Tongue (tissue), 3 donors: ENCODE measurements around the gene TGFB1. TPM values are rescaled to one million over a fixed set of nuclear protein-coding genes. Genes with fewer than 3 reads are reported as not detected.
"Not testable (repeated sequence)": the region's sequence is repeated elsewhere in the genome, so short reads cannot be mapped to it uniquely, and the experiment has no call there.

Experiments used
- DNase-seq: peaks from one replicate; pipeline ENCODE4 v3.0.0-alpha.2; 2015
- small RNA-seq: library from RNA; depleted of rRNA; stranded (forward); fragments of <200 nt; gene quantifications from one replicate; pipeline ENCODE3, GENCODE V24; 2014; ENCODE audit warnings: low replicate concordance
- total RNA-seq: library from RNA; depleted of rRNA; stranded (reverse); fragments of >200 nt; gene quantifications from one replicate; pipeline ENCODE4 v1.2.3, GENCODE V29; 2014

The TGFB1 gene
- total RNA-seq, 1 donor from 2014 or later = 12.2 TPM

- DNase-seq = peak; percentile 50
These were observed 53.2 kb downstream of the TGFB1 start for GRCh38 chr19:41300555-41300954.

GRCh38 chr19:41299755-41300089, 54.0 kb downstream of the TGFB1 start:
- DNase-seq = peak; percentile 94

DNA sequence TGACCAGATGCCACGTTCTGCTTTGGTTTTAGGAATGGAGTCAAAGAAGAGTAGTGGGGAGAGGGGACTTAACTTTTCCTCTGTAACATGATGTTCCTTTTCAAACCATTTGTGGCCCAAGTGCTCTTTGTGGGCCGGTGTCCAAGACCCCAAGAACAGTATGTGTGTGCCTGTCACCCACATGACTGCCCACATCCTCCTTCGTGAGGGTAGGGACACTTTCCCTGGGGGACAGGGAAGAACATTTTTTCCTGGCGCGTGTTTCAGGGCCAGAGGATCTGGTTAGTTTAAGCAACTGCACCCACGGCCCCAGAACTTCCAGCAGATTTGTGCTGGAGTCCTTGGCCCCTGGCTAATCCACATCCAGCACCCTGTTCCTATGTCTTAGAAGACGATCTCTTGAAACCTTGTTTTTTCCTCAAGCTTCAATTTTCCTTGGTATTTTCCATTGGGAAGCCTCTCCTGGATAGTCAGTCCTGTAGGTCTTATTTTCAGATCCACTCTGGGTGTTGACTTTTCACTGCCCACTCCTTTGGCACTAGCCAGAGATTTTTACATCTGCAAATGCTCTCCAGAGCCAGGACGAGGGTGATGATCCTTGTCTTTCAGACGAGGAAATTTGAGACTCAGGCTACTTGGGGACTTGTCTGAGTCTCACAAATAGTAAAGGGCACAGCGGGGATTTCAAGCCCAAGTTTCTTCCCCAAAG, 54.5 kb downstream of the TGFB1 start:
- peak; percentile 46 for DNase-seq

DNA sequence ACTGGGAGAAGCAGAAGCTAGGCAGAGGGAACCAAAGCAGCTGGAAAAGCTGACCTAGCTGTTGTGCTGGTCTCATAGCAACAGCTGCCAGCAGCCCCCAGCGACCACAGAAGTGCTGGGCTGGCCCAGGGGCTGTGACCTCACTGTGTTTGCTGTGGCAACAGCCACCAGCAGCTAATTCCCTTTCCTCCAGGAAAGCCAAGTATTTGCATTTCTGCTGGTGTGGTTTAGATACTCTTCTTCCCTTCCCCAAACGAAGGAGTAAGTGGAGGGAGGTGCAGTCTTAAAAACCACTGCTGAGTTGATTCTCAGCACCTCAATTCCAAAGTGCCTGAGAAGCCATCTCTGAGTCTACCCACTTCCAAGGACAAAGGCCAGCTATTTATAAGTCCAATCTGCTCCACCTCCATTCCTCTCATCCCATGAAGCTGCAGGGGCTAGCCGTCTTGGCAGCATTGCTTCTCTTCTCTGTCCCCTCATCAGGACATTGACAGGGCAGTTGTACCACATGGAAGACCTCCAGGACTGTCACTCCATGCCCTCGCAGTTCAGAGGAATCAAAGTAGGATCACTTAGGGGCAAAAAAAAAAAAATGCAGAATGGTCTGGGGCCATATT, 55.3 kb downstream of the TGFB1 start:
- DNase-seq = peak; percentile 95

DNA sequence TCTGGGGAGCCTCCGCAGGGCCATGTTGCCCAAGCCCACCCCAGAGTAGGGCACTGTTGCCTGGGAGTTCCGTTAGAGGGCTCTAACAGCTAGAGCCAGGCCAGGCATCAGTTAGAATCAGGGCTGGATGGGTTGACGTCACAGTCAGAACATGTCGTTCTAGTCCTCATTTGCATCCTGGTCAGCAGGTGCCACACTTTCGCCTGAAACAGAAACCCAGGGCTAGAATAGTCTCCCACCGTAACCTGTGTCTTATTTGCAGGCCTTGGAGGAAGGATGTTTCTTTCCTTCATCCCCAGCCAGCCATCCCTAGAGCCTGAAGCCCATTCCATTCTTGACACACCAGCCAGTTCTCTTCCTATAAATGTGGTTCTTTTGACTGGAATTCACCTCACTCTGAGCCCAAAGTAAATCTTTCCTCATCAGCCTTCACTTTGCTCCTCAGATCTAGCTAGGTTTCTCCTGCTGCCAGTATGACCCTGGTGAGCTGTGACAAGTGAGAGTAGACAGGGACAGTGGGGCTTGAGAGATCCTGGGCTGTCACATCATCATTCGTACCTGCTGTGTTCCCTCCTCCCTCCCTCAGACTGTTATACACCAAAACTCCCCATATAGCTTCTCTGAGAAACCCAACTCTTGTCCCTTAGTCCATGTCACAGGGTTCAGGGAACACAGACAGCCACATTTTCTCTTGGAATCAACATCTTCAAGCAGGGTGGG, 55.9 kb downstream of the TGFB1 start:
- DNase-seq = peak; percentile 35

DNA sequence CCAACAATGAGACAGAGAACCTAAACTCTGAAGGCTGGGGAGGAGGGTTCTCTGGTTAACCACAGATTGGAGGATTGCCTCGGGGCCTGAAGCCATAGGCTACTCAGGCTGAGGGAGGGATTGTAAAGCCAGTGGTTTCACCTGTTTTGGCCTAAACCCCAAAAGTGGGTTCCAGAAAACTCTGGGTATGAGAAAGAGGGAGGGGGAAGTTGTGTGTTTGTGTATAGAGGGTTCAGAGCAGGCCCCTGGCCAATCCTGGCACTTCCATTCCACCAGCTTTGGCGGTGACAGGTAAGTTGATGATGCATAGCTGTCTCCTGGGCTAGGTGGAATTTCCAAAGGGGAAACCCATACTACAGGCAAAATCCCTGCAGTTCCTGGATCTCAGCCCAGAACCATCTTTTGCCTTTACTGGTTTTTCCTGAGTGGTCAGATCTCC, 57.3 kb downstream of the TGFB1 start:
- DNase-seq = no peak

- no peak for DNase-seq
These were observed 58.2 kb downstream of the TGFB1 start for GRCh38 chr19:41295499-41295898.

- DNase-seq = no peak
These were observed 59.3 kb downstream of the TGFB1 start for GRCh38 chr19:41294393-41294792.

- DNase-seq = not testable (repeated sequence)
These were observed 63.9 kb downstream of the TGFB1 start for GRCh38 chr19:41289814-41290213.

GRCh38 chr19:41288673-41289530, 64.8 kb downstream of the TGFB1 start:
- no peak for DNase-seq

Small RNAs within 50 kb of the gene (small RNA-seq; reads per million reads assigned to genes)
- not detected for gene RN7SL34P

Other genes starting within 250 kb of the TGFB1 start
- 3.1 TPM for gene CYP2F1, start 239.5 kb downstream of the TGFB1 start, total RNA-seq
- 11.0 TPM for gene CYP2S1, start 160.7 kb downstream of the TGFB1 start, total RNA-seq
- gene AXL, start 134.7 kb downstream of the TGFB1 start, total RNA-seq = 57.3 TPM
- 119 TPM for gene HNRNPUL1, start 89.5 kb downstream of the TGFB1 start, total RNA-seq
- 21.2 TPM for gene CCDC97, start 43.8 kb downstream of the TGFB1 start, total RNA-seq
- gene B9D2, start 10.2 kb upstream of the TGFB1 start, total RNA-seq = 3.4 TPM
- 11.8 TPM for gene TMEM91, start 22.6 kb upstream of the TGFB1 start, total RNA-seq
- 18.2 TPM for gene EXOSC5, start 43.4 kb upstream of the TGFB1 start, total RNA-seq
- gene BCKDHA, start 43.9 kb upstream of the TGFB1 start, total RNA-seq = 58.0 TPM
- 3.9 TPM for gene B3GNT8, start 73.5 kb upstream of the TGFB1 start, total RNA-seq
- 42.5 TPM for gene DMAC2, start 86.0 kb upstream of the TGFB1 start, total RNA-seq
- not detected for gene ERICH4, start 89.2 kb upstream of the TGFB1 start, total RNA-seq
- gene CEACAM21, start 222.2 kb upstream of the TGFB1 start, total RNA-seq = 2.6 TPM